H1 (cell line): ENCODE measurements around the gene MBP.

Experiments used
- BRCA1 ChIP-seq: IDR thresholded peaks from 2 replicates; pipeline ENCODE4 v1.6.1; 2012; ENCODE audit warnings: low read depth, low read length, improper control_type of control experiment
- CBX5 ChIP-seq: fragments of 300-800, 300-1000 bp; sonication (generic); IDR thresholded peaks from 2 replicates; pipeline ENCODE4 v1.7.1; 2016; ENCODE audit warnings: antibody characterized with exemption, low read length, low read depth
- CREB1 ChIP-seq: IDR thresholded peaks from 2 replicates; pipeline ENCODE4 v1.6.1; 2012; ENCODE audit warnings: inconsistent platforms
- CTCF ChIP-seq, 3 experiments: IDR thresholded peaks; 1 replicate in 2 of 3; 2 replicates in 1 of 3; pipeline versions ENCODE4 v1.5.1 to v1.6.1; 2011; ENCODE audit warnings: low read length in 3 of 3, mild to moderate bottlenecking in 3 of 3, inconsistent platforms in 2 of 3, low read depth in 1 of 3, moderate library complexity in 1 of 3; ENCODE audit not compliant: insufficient read depth in 1 of 3; ENCODE audit errors: control extremely low read depth in 1 of 3
- EGR1 ChIP-seq: IDR thresholded peaks from 2 replicates; pipeline ENCODE4 v1.6.1; 2011; ENCODE audit warnings: low read depth, low read length, borderline replicate concordance
- EP300 ChIP-seq, 2 experiments: IDR thresholded peaks; 1 replicate in 1 of 2; 2 replicates in 1 of 2; pipeline ENCODE4 v1.6.1; 2011 to 2012; ENCODE audit warnings: low read depth in 2 of 2, low read length in 2 of 2, mild to moderate bottlenecking in 2 of 2, borderline replicate concordance in 1 of 2, inconsistent platforms in 1 of 2, moderate library complexity in 1 of 2
- MAX ChIP-seq: IDR thresholded peaks from 2 replicates; pipeline ENCODE4 v1.6.1; 2012; ENCODE audit warnings: inconsistent platforms
- RXRA ChIP-seq: IDR thresholded peaks from 2 replicates; pipeline ENCODE4 v1.6.1; 2011; ENCODE audit warnings: low read depth, mild to moderate bottlenecking, low read length, moderate library complexity; ENCODE audit not compliant: insufficient read depth
- TCF12 ChIP-seq: IDR thresholded peaks from 2 replicates; pipeline ENCODE4 v1.6.1; 2011; ENCODE audit warnings: low read depth, mild to moderate bottlenecking, low read length
- YY1 ChIP-seq: IDR thresholded peaks from 2 replicates; pipeline ENCODE4 v1.6.1; 2011; ENCODE audit warnings: low read depth, mild to moderate bottlenecking, low read length

DNA sequence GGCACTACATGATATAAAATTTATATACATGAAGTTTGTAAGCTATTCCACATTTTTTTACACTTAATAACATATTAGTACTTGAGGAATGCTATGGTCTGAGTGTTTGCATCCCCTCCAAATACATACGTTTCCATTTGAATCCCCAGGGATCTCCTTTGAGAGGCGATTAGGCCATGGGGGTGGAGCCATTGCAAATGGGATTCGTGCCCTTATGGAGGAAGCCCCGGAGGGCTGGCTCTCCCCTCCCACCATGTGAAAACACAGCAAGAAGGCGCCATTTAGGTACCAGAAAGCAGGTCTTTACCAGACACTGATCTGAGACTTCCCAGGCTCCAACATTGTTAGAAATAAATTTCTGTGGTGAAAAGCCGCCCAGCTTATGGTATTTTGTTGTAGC lies 20.8 kb upstream of the MBP start:
- TF ChIP-seq EGR1, result no peak
- TF ChIP-seq CTCF (IDR thresholded peaks at IDR 0.05; ENCODE audit: control extremely low read depth in 1 of 3, insufficient read depth in 1 of 3, low read depth in 1 of 3, low read length in 3 of 3), result no peak
- TF ChIP-seq CBX5, result no peak
- TF ChIP-seq BRCA1, result no peak
- TF ChIP-seq EP300 (IDR thresholded peaks at IDR 0.05; ENCODE audit: borderline replicate concordance in 1 of 2, low read depth in 2 of 2, low read length in 2 of 2), result no peak
- TF ChIP-seq RXRA, result no peak
- no peak for TF ChIP-seq CREB1
- no peak for TF ChIP-seq MAX
- no peak for TF ChIP-seq TCF12
- TF ChIP-seq YY1, result no peak
